ENCODE data around the gene ARL6IP1.
A peak's percentile ranks its signal among the peaks of the same experiment; 100 is the strongest.

Gene ARL6IP1

GRCh38 chr16:18801145-18801972 lies at the start of gene ARL6IP1:
Gene ARL6IP1 (minus strand): TSS chr16:18801549. CDS start chr16:18801466, 83 bp downstream.
- FAIRE-seq (peak; percentile 93), DNase-seq (ENCODE audit: insufficient read length, low spot score) (peak; percentile 98)

GRCh38 chr16:18846416-18846815 lies 45.1 kb upstream of the ARL6IP1 start:
- FAIRE-seq (no peak), DNase-seq (ENCODE audit: insufficient read length, low spot score) (no peak)

- DNase-seq (ENCODE audit: insufficient read length, low spot score) (no peak), FAIRE-seq (no peak)
Measured at GRCh38 chr16:18842565-18842964, 41.2 kb upstream of the ARL6IP1 start.

- FAIRE-seq (no peak), DNase-seq (ENCODE audit: insufficient read length, low spot score) (no peak)
Measured at GRCh38 chr16:18841833-18842525, 40.6 kb upstream of the ARL6IP1 start.

GRCh38 chr16:18839555-18839954 lies 38.2 kb upstream of the ARL6IP1 start:
- DNase-seq (ENCODE audit: insufficient read length, low spot score): no peak
- FAIRE-seq: no peak

- DNase-seq (ENCODE audit: insufficient read length, low spot score) (no peak), FAIRE-seq (no peak)
Measured at GRCh38 chr16:18836702-18837101, 35.4 kb upstream of the ARL6IP1 start.

GRCh38 chr16:18834864-18835263 lies 33.5 kb upstream of the ARL6IP1 start:
- DNase-seq (ENCODE audit: insufficient read length, low spot score): no peak
- no peak for FAIRE-seq

- FAIRE-seq: no peak
Measured at GRCh38 chr16:18833707-18834505, 32.6 kb upstream of the ARL6IP1 start.

GRCh38 chr16:18832613-18833012 lies 31.3 kb upstream of the ARL6IP1 start:
- FAIRE-seq: no peak
- no peak for DNase-seq (ENCODE audit: insufficient read length, low spot score)

More at GRCh38 chr16:18833707-18834505, 32.6 kb upstream of the ARL6IP1 start:
- DNase-seq (ENCODE audit: insufficient read length, low spot score): no peak

- FAIRE-seq: no peak
- DNase-seq (ENCODE audit: insufficient read length, low spot score): no peak
Measured at GRCh38 chr16:18832006-18832405, 30.7 kb upstream of the ARL6IP1 start.

GRCh38 chr16:18829251-18829650 lies 27.9 kb upstream of the ARL6IP1 start:
- DNase-seq (ENCODE audit: insufficient read length, low spot score) (no peak), FAIRE-seq (no peak)

GRCh38 chr16:18827890-18828289 lies 26.5 kb upstream of the ARL6IP1 start:
- FAIRE-seq (no peak), DNase-seq (ENCODE audit: insufficient read length, low spot score) (no peak)

GRCh38 chr16:18816286-18816685 lies 14.9 kb upstream of the ARL6IP1 start:
- no peak for FAIRE-seq
- DNase-seq (ENCODE audit: insufficient read length, low spot score): no peak

GRCh38 chr16:18811925-18812324 lies 10.6 kb upstream of the ARL6IP1 start:
- FAIRE-seq (no peak), DNase-seq (ENCODE audit: insufficient read length, low spot score) (no peak)

GRCh38 chr16:18809165-18809564 lies 7.8 kb upstream of the ARL6IP1 start:
- DNase-seq (ENCODE audit: insufficient read length, low spot score) (no peak), FAIRE-seq (no peak)

GRCh38 chr16:18805257-18805773 lies 4.0 kb upstream of the ARL6IP1 start:
- no peak for DNase-seq (ENCODE audit: insufficient read length, low spot score)
- FAIRE-seq: no peak

- DNase-seq (ENCODE audit: insufficient read length, low spot score) (no peak), FAIRE-seq (no peak)
Measured at GRCh38 chr16:18804540-18804939, 3.2 kb upstream of the ARL6IP1 start.

- FAIRE-seq: no peak
- DNase-seq (ENCODE audit: insufficient read length, low spot score): no peak
Measured at GRCh38 chr16:18803569-18804462, 2.5 kb upstream of the ARL6IP1 start.

- FAIRE-seq (no peak), DNase-seq (ENCODE audit: insufficient read length, low spot score) (no peak)
Measured at GRCh38 chr16:18802767-18803343, 1.5 kb upstream of the ARL6IP1 start.

GRCh38 chr16:18800775-18801144 lies 589 bp downstream of the ARL6IP1 start:
- no peak for DNase-seq (ENCODE audit: insufficient read length, low spot score)
- no peak for FAIRE-seq
